Measurements from ENCODE around the gene POMP. TPM values are rescaled to one million over a fixed set of nuclear protein-coding genes. Genes with fewer than 3 reads are reported as not detected.

POMP gene
- total RNA-seq, 1 experiment from 2014 or later = 92.2 TPM

- TF ChIP-seq, protein P1, sequence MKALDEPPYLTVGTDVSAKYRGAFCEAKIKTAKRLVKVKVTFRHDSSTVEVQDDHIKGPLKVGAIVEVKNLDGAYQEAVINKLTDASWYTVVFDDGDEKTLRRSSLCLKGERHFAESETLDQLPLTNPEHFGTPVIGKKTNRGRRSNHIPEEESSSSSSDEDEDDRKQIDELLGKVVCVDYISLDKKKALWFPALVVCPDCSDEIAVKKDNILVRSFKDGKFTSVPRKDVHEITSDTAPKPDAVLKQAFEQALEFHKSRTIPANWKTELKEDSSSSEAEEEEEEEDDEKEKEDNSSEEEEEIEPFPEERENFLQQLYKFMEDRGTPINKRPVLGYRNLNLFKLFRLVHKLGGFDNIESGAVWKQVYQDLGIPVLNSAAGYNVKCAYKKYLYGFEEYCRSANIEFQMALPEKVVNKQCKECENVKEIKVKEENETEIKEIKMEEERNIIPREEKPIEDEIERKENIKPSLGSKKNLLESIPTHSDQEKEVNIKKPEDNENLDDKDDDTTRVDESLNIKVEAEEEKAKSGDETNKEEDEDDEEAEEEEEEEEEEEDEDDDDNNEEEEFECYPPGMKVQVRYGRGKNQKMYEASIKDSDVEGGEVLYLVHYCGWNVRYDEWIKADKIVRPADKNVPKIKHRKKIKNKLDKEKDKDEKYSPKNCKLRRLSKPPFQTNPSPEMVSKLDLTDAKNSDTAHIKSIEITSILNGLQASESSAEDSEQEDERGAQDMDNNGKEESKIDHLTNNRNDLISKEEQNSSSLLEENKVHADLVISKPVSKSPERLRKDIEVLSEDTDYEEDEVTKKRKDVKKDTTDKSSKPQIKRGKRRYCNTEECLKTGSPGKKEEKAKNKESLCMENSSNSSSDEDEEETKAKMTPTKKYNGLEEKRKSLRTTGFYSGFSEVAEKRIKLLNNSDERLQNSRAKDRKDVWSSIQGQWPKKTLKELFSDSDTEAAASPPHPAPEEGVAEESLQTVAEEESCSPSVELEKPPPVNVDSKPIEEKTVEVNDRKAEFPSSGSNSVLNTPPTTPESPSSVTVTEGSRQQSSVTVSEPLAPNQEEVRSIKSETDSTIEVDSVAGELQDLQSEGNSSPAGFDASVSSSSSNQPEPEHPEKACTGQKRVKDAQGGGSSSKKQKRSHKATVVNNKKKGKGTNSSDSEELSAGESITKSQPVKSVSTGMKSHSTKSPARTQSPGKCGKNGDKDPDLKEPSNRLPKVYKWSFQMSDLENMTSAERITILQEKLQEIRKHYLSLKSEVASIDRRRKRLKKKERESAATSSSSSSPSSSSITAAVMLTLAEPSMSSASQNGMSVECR (CRISPR knock-in tag; IDR thresholded peaks at IDR 0.05; ENCODE audit: borderline replicate concordance) = no peak
- TF ChIP-seq ZNF671 (CRISPR knock-in tag; IDR thresholded peaks at IDR 0.05) (no peak), PRDM15 (CRISPR knock-in tag; IDR thresholded peaks at IDR 0.05) (no peak), ETV6 (CRISPR knock-in tag; IDR thresholded peaks at IDR 0.05) (no peak)
Measured at GRCh38 chr13:28714651-28715050, 55.7 kb downstream of the POMP start (continued).

GRCh38 chr13:28716511-28716910 lies 57.6 kb downstream of the POMP start:
- TF ChIP-seq NR3C1 (CRISPR knock-in tag; conservative IDR thresholded peaks at IDR 0.05; ENCODE audit: low read depth) (no peak), E2F4 (CRISPR knock-in tag; IDR thresholded peaks at IDR 0.05; ENCODE audit: borderline replicate concordance, low read depth) (no peak), ZNF396 (CRISPR knock-in tag; IDR thresholded peaks at IDR 0.05; ENCODE audit: borderline replicate concordance) (no peak), ESRRA (CRISPR knock-in tag; IDR thresholded peaks at IDR 0.05; ENCODE audit: borderline replicate concordance) (no peak), STAT6 (CRISPR knock-in tag; conservative IDR thresholded peaks at IDR 0.05; ENCODE audit: low read depth) (no peak), EMX1 (CRISPR knock-in tag; IDR thresholded peaks at IDR 0.05) (no peak), RELA (CRISPR knock-in tag; IDR thresholded peaks at IDR 0.05; ENCODE audit: borderline replicate concordance) (no peak), ZNF512 (CRISPR knock-in tag; IDR thresholded peaks at IDR 0.05; ENCODE audit: borderline replicate concordance) (no peak)
- no peak for DNase-seq (ENCODE audit: low spot score)
- ChIA-PET CTCF (interaction anchor here (3.6 kb wide), 1 partner anchor 80 kb away, joined by 16 read pairs; no protein-coding TSS in a partner anchor), POLR2A (no interaction called here)
- H3K27ac Mint-ChIP-seq = no peak overlapping the region
- H3K9me3 Mint-ChIP-seq = no peaks in the 10 kb centered on the region
- H3K4me1 Mint-ChIP-seq = peaks cover 11% of the 10 kb centered on the region
- H3K27me3 Mint-ChIP-seq (ENCODE audit: low read depth) = peaks cover 37% of the 10 kb centered on the region
- no peak overlapping the region for H3K4me3 Mint-ChIP-seq
- H3K36me3 Mint-ChIP-seq = no peaks in the 10 kb centered on the region
- no peak for ATAC-seq
